B cell (primary cell): ENCODE data around the gene RNF217. TPM values are rescaled to one million over a fixed set of nuclear protein-coding genes. Genes with fewer than 3 reads are reported as not detected.

ENCODE experiments used
- ATAC-seq: fragments of 200-7000 bp; cut with Tn5 transposase; one replicate; pipeline ENCODE4 v1.10.0; 2021; ENCODE audit warnings: low read depth, mild to moderate bottlenecking, moderate number of reproducible peaks, moderate library complexity
- CTCF ChIA-PET: fragments of 350-600 bp; sonication (Branson Sonifier 250); formaldehyde crosslinking; loops from one replicate; lab custom pipeline; 2021; ENCODE audit warnings: antibody characterized with exemption, inconsistent platforms; lab: Charles Lee
- POLR2A ChIA-PET: fragments of 350-600 bp; sonication (Branson Sonifier 250); formaldehyde crosslinking; loops from one replicate; lab custom pipeline; 2021; ENCODE audit warnings: antibody characterized with exemption; lab: Charles Lee
- DNase-seq: peaks from one replicate; pipeline ENCODE4 v3.0.0; 2013
- H2AFZ ChIP-seq: 2 replicates; pipeline ENCODE4 v1.6.1; 2012; ENCODE audit warnings: mild to moderate bottlenecking, low read depth, low read length; ENCODE audit not compliant: insufficient read depth, poor library complexity, severe bottlenecking
- H3K27ac ChIP-seq, 2 donors: 1 replicate in 1 of 2; 2 replicates in 1 of 2; pipeline ENCODE4 v1.5.1; 2012 to 2013; ENCODE audit warnings: low read length in 2 of 2, mild to moderate bottlenecking in 2 of 2, moderate library complexity in 1 of 2
- H3K27me3 ChIP-seq, 4 experiments: fragments of 200-600 bp in 1 of 4; sonication (generic) in 1 of 4; replicated peaks in 1 of 4; 1 replicate in 2 of 4; 2 replicates in 2 of 4; pipeline versions ENCODE4 v1.6.1 to v1.7.0; 2013 to 2016; ENCODE audit warnings: low read length in 3 of 4, mild to moderate bottlenecking in 2 of 4, mixed read lengths in 1 of 4, moderate library complexity in 1 of 4; ENCODE audit not compliant: insufficient read depth in 4 of 4, control insufficient read depth in 3 of 4; ENCODE audit errors: control extremely low read depth in 1 of 4
- H3K36me3 ChIP-seq, 2 experiments: replicated peaks in 1 of 2; 1 replicate in 1 of 2; 2 replicates in 1 of 2; pipeline versions ENCODE4 v1.6.1 to v1.7.1; 2013; ENCODE audit warnings: low read length in 1 of 2; ENCODE audit not compliant: insufficient read depth in 2 of 2, control insufficient read depth in 1 of 2; ENCODE audit errors: control extremely low read depth in 1 of 2, extremely low read depth in 1 of 2
- H3K4me1 ChIP-seq, 2 donors: fragments of 200-600 bp in 1 of 2; sonication (generic) in 1 of 2; 1 replicate in 1 of 2; 2 replicates in 1 of 2; pipeline versions ENCODE4 v1.5.1 to v1.6.1; 2013 to 2017; ENCODE audit warnings: low read length in 2 of 2; ENCODE audit not compliant: control insufficient read depth in 2 of 2, insufficient read depth in 2 of 2
- H3K4me2 ChIP-seq: replicated peaks from 2 replicates; pipeline ENCODE3; 2012; ENCODE audit warnings: mild to moderate bottlenecking, low read depth, low read length; ENCODE audit not compliant: poor library complexity, severe bottlenecking
- H3K4me3 ChIP-seq, 5 experiments: fragments of 200-600 bp in 1 of 5; sonication (generic) in 1 of 5; 1 replicate in 3 of 5; 2 replicates in 2 of 5; pipeline versions ENCODE4 v1.5.1 to v1.7.0; 2011 to 2016; ENCODE audit warnings: low read length in 4 of 5, mild to moderate bottlenecking in 4 of 5, low read depth in 2 of 5, control low read depth in 1 of 5, moderate library complexity in 1 of 5; ENCODE audit not compliant: insufficient read depth in 1 of 5; ENCODE audit errors: control extremely low read depth in 1 of 5, extremely low read depth in 1 of 5
- H3K79me2 ChIP-seq: fragments of 200-600 bp; sonication (generic); one replicate; pipeline ENCODE4 v1.6.0; 2016; ENCODE audit warnings: low read length; ENCODE audit not compliant: control insufficient read depth, insufficient read depth
- H3K9ac ChIP-seq: fragments of 200-600 bp; sonication (generic); 2 replicates; pipeline ENCODE4 v1.6.1; 2017; ENCODE audit warnings: mild to moderate bottlenecking, low read length, moderate library complexity
- H3K9me3 ChIP-seq, 3 donors: one replicate each; pipeline versions ENCODE4 v1.6.1 to v1.7.1; 2013; ENCODE audit warnings: low read length in 2 of 3; ENCODE audit not compliant: control insufficient read depth in 2 of 3, insufficient read depth in 1 of 3; ENCODE audit errors: control extremely low read depth in 1 of 3
- H4K20me1 ChIP-seq: 2 replicates; pipeline ENCODE4 v1.6.0; 2012; ENCODE audit warnings: mild to moderate bottlenecking, low read length; ENCODE audit not compliant: insufficient read depth, control insufficient read depth, poor library complexity, severe bottlenecking
- H3K27ac Mint-ChIP-seq: one replicate; pipeline ENCODE4 v1.8.0; 2021; ENCODE audit warnings: mixed read lengths
- H3K27me3 Mint-ChIP-seq: one replicate; pipeline ENCODE4 v1.8.0; 2021; ENCODE audit warnings: mixed read lengths
- H3K4me1 Mint-ChIP-seq: one replicate; pipeline ENCODE4 v1.8.0; 2021; ENCODE audit warnings: mixed read lengths
- H3K4me3 Mint-ChIP-seq: one replicate; pipeline ENCODE4 v1.8.0; 2021; ENCODE audit warnings: mixed read lengths
- H3K9me3 Mint-ChIP-seq: one replicate; pipeline ENCODE4 v1.8.0; 2022; ENCODE audit warnings: mixed read lengths; ENCODE audit not compliant: insufficient read depth
- EZH2 ChIP-seq: IDR thresholded peaks from 2 replicates; pipeline ENCODE4 v1.6.1; 2012; ENCODE audit warnings: borderline replicate concordance, low read depth, mild to moderate bottlenecking, moderate library complexity, low read length; ENCODE audit not compliant: insufficient read depth, poor library complexity, severe bottlenecking
- WGBS: methylation state at CpG from one replicate; pipeline ENCODE4 v1.1.5; 2013; ENCODE audit warnings: missing lambda C conversion rate; ENCODE audit not compliant: insufficient coverage; 5-methylcytosine and 5-hydroxymethylcytosine counted together
- intact Hi-C: fragments of 100-400 bp; cut with micrococcal nuclease; formaldehyde crosslinking; loops from one replicate; pipeline ENCODE4 v1.10.0; 2022
- polyA plus RNA-seq: library from polyadenylated mRNA; depleted of rRNA; stranded (reverse); fragments of >200 nt; gene quantifications from 2 replicates; pipeline ENCODE4 v1.2.3, GENCODE V29; 2012
- total RNA-seq, 2 donors: library from RNA; stranded (reverse); fragments of 120-200 nt in 1 of 2; gene quantifications; 1 replicate in 1 of 2; 2 replicates in 1 of 2; pipeline versions ENCODE4 v1.2.3 to v1.2.4, GENCODE V29; 2013 to 2022
- TF ChIP-seq, protein P1 (sequence below): fragments of 200-600 bp; IDR thresholded peaks from one replicate; pipeline ENCODE4 v1.8.0; 2022; ENCODE audit warnings: antibody characterized with exemption, mild to moderate bottlenecking

Gene RNF217
- total and polyA plus RNA-seq, 2 donors (not counting 1 experiment from before 2014, with no cell fraction given), result 0.03 TPM; not detected in 1

DNA sequence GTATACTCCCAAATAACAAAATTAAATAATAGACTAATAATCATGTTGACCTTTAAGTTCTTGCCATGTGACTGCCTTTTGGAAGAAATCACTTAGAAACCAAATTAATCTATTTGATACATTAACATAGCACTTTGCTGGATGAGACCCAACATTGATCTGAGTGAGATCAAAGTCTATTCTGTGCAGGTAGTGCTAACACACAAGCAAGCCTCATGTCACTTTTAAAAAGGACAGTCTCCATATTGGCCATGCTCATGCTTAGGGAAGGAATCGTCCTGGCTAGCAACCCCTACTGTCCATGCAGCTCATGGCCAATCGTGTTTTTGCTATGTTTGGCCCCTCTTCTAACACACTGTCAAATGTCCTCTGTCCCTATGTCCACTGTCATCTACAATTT lies 35.8 kb upstream of the RNF217 start:
- Histone ChIP-seq H3K9me3 (no peaks in the 10 kb centered on the region), H3K4me1 (no peaks in the 10 kb centered on the region), H3K79me2 (no peaks in the 10 kb centered on the region), H3K4me3 (no peak overlapping the region), H3K4me2 (no peak overlapping the region), H4K20me1 (no peaks in the 10 kb centered on the region), H3K36me3 (no peaks in the 10 kb centered on the region), H3K27ac (no peak overlapping the region), H3K27me3 (no peaks in the 10 kb centered on the region), H2AFZ (no peak overlapping the region), H3K9ac (no peak overlapping the region)
- DNase-seq (no peak), ATAC-seq (no peak)
- no peak for TF ChIP-seq EZH2
- TF ChIP-seq, protein P1, sequence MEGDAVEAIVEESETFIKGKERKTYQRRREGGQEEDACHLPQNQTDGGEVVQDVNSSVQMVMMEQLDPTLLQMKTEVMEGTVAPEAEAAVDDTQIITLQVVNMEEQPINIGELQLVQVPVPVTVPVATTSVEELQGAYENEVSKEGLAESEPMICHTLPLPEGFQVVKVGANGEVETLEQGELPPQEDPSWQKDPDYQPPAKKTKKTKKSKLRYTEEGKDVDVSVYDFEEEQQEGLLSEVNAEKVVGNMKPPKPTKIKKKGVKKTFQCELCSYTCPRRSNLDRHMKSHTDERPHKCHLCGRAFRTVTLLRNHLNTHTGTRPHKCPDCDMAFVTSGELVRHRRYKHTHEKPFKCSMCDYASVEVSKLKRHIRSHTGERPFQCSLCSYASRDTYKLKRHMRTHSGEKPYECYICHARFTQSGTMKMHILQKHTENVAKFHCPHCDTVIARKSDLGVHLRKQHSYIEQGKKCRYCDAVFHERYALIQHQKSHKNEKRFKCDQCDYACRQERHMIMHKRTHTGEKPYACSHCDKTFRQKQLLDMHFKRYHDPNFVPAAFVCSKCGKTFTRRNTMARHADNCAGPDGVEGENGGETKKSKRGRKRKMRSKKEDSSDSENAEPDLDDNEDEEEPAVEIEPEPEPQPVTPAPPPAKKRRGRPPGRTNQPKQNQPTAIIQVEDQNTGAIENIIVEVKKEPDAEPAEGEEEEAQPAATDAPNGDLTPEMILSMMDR, result no peak
- Mint-ChIP-seq H3K4me1 (no peaks in the 10 kb centered on the region), H3K4me3 (no peak overlapping the region), H3K27ac (no peak overlapping the region), H3K27me3 (no peaks in the 10 kb centered on the region), H3K9me3 (peaks cover 4% of the 10 kb centered on the region)
- ChIA-PET POLR2A (no interaction called here), CTCF (no interaction called here)
- WGBS, result 92% methylated on average over 2 of the region's 2 CpGs
- intact Hi-C loops, result no loop called here

GRCh38 chr6:124927806-124928205 lies 34.4 kb upstream of the RNF217 start:
- no peak overlapping the region for H2AFZ ChIP-seq
- no peaks in the 10 kb centered on the region for H3K36me3 ChIP-seq
- no peaks in the 10 kb centered on the region for H3K27me3 Mint-ChIP-seq
- H3K79me2 ChIP-seq, result no peaks in the 10 kb centered on the region
- H3K27ac Mint-ChIP-seq, result no peak overlapping the region
- no peaks in the 10 kb centered on the region for H3K4me1 ChIP-seq
- no peaks in the 10 kb centered on the region for H4K20me1 ChIP-seq
- CTCF ChIA-PET, result no interaction called here
- H3K4me3 Mint-ChIP-seq, result no peak overlapping the region
- no peaks in the 10 kb centered on the region for H3K9me3 Mint-ChIP-seq
- H3K4me2 ChIP-seq, result no peak overlapping the region
- intact Hi-C loops, result no loop called here
- WGBS, result no CpG with 5 or more reads among the region's 2 CpGs
- H3K27ac ChIP-seq, result no peak overlapping the region
- ATAC-seq (no peak), DNase-seq (no peak)
- H3K4me1 Mint-ChIP-seq, result no peaks in the 10 kb centered on the region
- no peak overlapping the region for H3K9ac ChIP-seq
- no peaks in the 10 kb centered on the region for H3K27me3 ChIP-seq
- no peak for TF ChIP-seq EZH2
- TF ChIP-seq, protein P1, result no peak
- no peaks in the 10 kb centered on the region for H3K9me3 ChIP-seq
- POLR2A ChIA-PET, result no interaction called here
- H3K4me3 ChIP-seq, result no peak overlapping the region
